Gastrocnemius medialis (tissue), 4 donors: ENCODE results near the gene ENC1. TPM values are rescaled to one million over a fixed set of nuclear protein-coding genes. Genes with fewer than 3 reads are reported as not detected.

ENCODE experiments used
- ATAC-seq, 2 donors: fragments of 150-250 bp; one replicate each; pipeline ENCODE4 v1.9.1; 2016
- DNase-seq, 2 donors: peaks; one replicate each; pipeline ENCODE4 v3.0.0-alpha.2; 2019
- H3K27ac ChIP-seq, 4 donors: fragments of 200-600 bp; sonication (generic); 1 replicate in 1 of 4; 2 replicates in 3 of 4; pipeline ENCODE4 v1.5.1; 2016 to 2018; ENCODE audit warnings: mild to moderate bottlenecking in 2 of 4, moderate library complexity in 1 of 4
- H3K27me3 ChIP-seq, 3 donors: fragments of 200-600 bp; sonication (generic) in 2 of 3; 1 replicate in 1 of 3; 2 replicates in 2 of 3; pipeline versions ENCODE4 v1.5.1 to v1.6.0; 2016 to 2019; ENCODE audit warnings: mild to moderate bottlenecking in 1 of 3, moderate library complexity in 1 of 3
- H3K36me3 ChIP-seq, 2 donors: fragments of 200-600 bp; sonication (generic) in 1 of 2; one replicate each; pipeline ENCODE4 v1.5.1; 2017 to 2018
- H3K4me1 ChIP-seq, 2 donors: fragments of 200-600 bp; sonication (generic) in 1 of 2; one replicate each; pipeline ENCODE4 v1.5.1; 2016 to 2017; ENCODE audit warnings: mild to moderate bottlenecking in 2 of 2
- H3K4me3 ChIP-seq, 4 donors: fragments of 200-600 bp; sonication (generic) in 3 of 4; 1 replicate in 1 of 4; 2 replicates in 3 of 4; pipeline ENCODE4 v1.5.1; 2016 to 2019; ENCODE audit warnings: mild to moderate bottlenecking in 2 of 4
- H3K9me3 ChIP-seq, 3 donors: fragments of 200-600 bp; sonication (generic) in 2 of 3; 1 replicate in 1 of 3; 2 replicates in 2 of 3; pipeline ENCODE4 v1.5.1; 2016 to 2019
- POLR2A ChIP-seq, 2 donors: fragments of 450-650 bp; IDR thresholded peaks; one replicate each; pipeline ENCODE4 v1.6.1; 2017; ENCODE audit warnings: antibody characterized with exemption in 2 of 2, mild to moderate bottlenecking in 2 of 2, moderate library complexity in 2 of 2
- in situ Hi-C, 4 donors: fragments of 200-750 bp; cut with MboI; loops; one replicate each; pipeline versions ENCODE4 v1.15.0 to v1.8.0; 2017; ENCODE audit warnings: low sequenced_read_pairs in 4 of 4
- intact Hi-C: fragments of 100-400 bp; cut with DNase I; formaldehyde crosslinking; loops from one replicate; pipeline ENCODE4 v1.15.1; 2023; ENCODE audit warnings: low total_unique reads
- total RNA-seq, 4 donors: library from RNA; depleted of rRNA; stranded (reverse); fragments of >200 nt; gene quantifications; one replicate each; pipeline versions ENCODE4 v1.1.0 to v1.2.3, GENCODE V29; 2016
- TF ChIP-seq, protein P1 (sequence below), 5 experiments: fragments of 450-650 bp in 3 of 5; fragments of 200-600 bp in 2 of 5; sonication (generic) in 2 of 5; IDR thresholded peaks in 4 of 5; conservative IDR thresholded peaks in 1 of 5; 1 replicate in 4 of 5; 2 replicates in 1 of 5; pipeline ENCODE4 v1.5.1; 2016 to 2019; ENCODE audit warnings: antibody characterized with exemption in 5 of 5, mild to moderate bottlenecking in 3 of 5, moderate library complexity in 3 of 5

The ENC1 gene
- total RNA-seq, 4 donors from 2014 or later: 2.2 to 3.4 (median 2.5) TPM

GRCh38 chr5:74641735-74642542 is 1.4 kb upstream of the ENC1 start:
- Histone ChIP-seq H3K4me3 (peak overlapping the region; percentile 66 to 95 (median 70)), H3K9me3 (no peaks in the 10 kb centered on the region), H3K27me3 (no peaks in the 10 kb centered on the region), H3K27ac (peak overlapping the region; percentile 69 to 83 (median 78)), H3K36me3 (no peaks in the 10 kb centered on the region), H3K4me1 (peaks cover 23 to 28% of the 10 kb centered on the region in 2 donors)
- DNase-seq: peak; percentile 16 to 25
- intact Hi-C loops: loop anchor here (2.0 to 10.0 kb wide), 5 partner anchors 237 to 607 kb away; no protein-coding TSS in a partner anchor
- in situ Hi-C loops: loop anchor here (5.0 to 25.0 kb wide), 7 partner anchors 230 to 1057 kb away; no protein-coding TSS in a partner anchor
- TF ChIP-seq POLR2A (IDR thresholded peaks at IDR 0.05): no peak
- TF ChIP-seq, protein P1, sequence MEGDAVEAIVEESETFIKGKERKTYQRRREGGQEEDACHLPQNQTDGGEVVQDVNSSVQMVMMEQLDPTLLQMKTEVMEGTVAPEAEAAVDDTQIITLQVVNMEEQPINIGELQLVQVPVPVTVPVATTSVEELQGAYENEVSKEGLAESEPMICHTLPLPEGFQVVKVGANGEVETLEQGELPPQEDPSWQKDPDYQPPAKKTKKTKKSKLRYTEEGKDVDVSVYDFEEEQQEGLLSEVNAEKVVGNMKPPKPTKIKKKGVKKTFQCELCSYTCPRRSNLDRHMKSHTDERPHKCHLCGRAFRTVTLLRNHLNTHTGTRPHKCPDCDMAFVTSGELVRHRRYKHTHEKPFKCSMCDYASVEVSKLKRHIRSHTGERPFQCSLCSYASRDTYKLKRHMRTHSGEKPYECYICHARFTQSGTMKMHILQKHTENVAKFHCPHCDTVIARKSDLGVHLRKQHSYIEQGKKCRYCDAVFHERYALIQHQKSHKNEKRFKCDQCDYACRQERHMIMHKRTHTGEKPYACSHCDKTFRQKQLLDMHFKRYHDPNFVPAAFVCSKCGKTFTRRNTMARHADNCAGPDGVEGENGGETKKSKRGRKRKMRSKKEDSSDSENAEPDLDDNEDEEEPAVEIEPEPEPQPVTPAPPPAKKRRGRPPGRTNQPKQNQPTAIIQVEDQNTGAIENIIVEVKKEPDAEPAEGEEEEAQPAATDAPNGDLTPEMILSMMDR (IDR thresholded peaks at IDR 0.05 in 4 of 5, conservative IDR thresholded peaks at IDR 0.05 in 1 of 5): peak; percentile 26 to 50 (median 36)
- ATAC-seq: peak; percentile 25 to 37

DNA sequence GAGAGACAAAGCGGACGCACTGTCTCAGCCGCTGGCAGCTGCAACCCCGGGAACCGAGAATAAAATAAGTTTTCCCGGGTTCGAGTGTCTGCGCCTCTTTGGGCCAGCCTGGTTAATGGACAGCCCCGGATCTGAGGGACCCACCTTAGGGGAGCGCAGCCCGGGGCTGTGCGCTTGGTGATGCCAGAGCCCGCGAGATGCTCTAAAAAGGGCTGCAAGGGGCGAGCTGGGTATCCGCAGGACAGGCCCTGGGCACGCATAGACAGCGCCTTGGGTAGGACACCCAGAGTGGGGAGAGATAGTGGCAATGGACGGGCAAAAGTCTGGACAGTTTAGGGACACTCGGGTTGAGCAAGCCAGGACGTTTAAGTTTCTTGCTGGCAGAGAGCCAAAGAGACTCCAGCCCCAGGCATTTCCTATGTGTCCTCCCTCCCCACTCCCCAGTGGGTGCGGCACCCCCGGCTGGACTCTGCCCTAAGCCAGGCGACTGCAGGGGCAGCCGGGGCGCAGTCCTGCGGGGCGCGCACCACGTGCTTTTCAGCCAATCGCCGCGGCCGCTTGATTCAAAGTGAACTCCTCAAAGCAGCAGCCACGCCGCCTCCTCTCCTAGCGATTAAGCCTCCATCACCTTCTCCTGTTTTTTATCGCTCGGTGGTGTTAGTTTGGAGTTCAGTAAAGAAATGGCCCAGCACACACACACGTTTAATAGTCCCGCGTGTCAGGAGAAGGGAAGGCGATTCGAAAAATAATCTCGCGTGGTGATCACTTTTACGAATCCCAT is 616 bp upstream of the ENC1 start:
- Histone ChIP-seq H3K27me3 (no peaks in the 10 kb centered on the region), H3K36me3 (no peaks in the 10 kb centered on the region), H3K9me3 (no peaks in the 10 kb centered on the region), H3K4me3 (peak overlapping the region; percentile 66 to 95 (median 70)), H3K27ac (peak overlapping the region; percentile 69 to 83 (median 78)), H3K4me1 (peaks cover 23 to 28% of the 10 kb centered on the region in 2 donors)
- in situ Hi-C loops (loop anchor here (5.0 to 25.0 kb wide), 7 partner anchors 229 to 1056 kb away; no protein-coding TSS in a partner anchor), intact Hi-C loops (loop anchor here (2.0 to 10.0 kb wide), 5 partner anchors 236 to 606 kb away; no protein-coding TSS in a partner anchor)
- ATAC-seq: peak; percentile 33 to 56
- TF ChIP-seq POLR2A (IDR thresholded peaks at IDR 0.05): peak in 1 of 2 donors; percentile 21
- TF ChIP-seq, protein P1 (IDR thresholded peaks at IDR 0.05 in 4 of 5, conservative IDR thresholded peaks at IDR 0.05 in 1 of 5): no peak
- DNase-seq: peak; percentile 52 to 53

DNA sequence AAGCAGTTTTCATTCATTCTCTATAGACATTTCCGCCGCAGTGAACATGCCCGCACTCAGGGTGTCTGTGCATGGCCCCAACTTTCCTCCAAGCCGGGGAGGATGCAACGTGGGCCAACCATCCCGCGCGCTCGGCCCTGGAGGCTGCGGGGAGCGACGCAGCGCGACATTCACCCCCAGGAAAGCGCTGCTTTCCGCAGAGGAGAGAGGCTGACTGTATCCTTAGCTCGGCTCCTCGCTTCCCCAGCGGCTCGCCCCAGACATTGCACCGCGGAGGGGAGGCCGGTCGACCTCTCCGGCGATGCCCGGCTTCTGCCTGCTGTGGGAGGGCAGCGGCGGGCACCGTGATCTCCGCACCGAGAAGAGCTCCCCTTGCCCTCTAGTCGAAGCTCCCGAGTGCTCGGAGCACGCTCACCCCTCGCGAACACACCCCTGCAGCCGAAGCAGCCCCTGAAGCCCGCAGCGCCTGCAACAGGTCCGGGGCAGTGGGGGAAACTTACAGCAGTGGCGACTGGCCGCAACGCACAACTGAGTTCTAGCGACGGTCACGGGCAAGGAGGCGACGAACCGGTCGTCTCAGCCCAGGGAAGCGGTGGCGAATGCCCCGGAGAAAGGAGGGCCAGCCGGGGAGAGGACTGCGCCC is 600 bp downstream of the ENC1 start:
- in situ Hi-C loops (loop anchor here (5.0 to 25.0 kb wide), 7 partner anchors 228 to 1055 kb away; no protein-coding TSS in a partner anchor), intact Hi-C loops (loop anchor here (2.0 to 10.0 kb wide), 5 partner anchors 235 to 605 kb away; no protein-coding TSS in a partner anchor)
- ATAC-seq (peak; percentile 23 to 53), DNase-seq (peak; percentile 15 to 19)
- no peak for TF ChIP-seq POLR2A (IDR thresholded peaks at IDR 0.05)
- TF ChIP-seq, protein P1 (IDR thresholded peaks at IDR 0.05 in 4 of 5, conservative IDR thresholded peaks at IDR 0.05 in 1 of 5): no peak
- no peaks in the 10 kb centered on the region for H3K9me3 ChIP-seq
- peak overlapping the region; percentile 66 to 95 (median 70) for H3K4me3 ChIP-seq
- H3K27me3 ChIP-seq: no peaks in the 10 kb centered on the region
- peaks cover 23 to 28% of the 10 kb centered on the region in 2 donors for H3K4me1 ChIP-seq
- H3K36me3 ChIP-seq: peaks cover 0 to 11% of the 10 kb centered on the region in 2 donors
- peak overlapping the region; percentile 69 to 83 (median 78) for H3K27ac ChIP-seq
